ENCODE data around the gene GSTM3.

GSTM3 gene

DNA sequence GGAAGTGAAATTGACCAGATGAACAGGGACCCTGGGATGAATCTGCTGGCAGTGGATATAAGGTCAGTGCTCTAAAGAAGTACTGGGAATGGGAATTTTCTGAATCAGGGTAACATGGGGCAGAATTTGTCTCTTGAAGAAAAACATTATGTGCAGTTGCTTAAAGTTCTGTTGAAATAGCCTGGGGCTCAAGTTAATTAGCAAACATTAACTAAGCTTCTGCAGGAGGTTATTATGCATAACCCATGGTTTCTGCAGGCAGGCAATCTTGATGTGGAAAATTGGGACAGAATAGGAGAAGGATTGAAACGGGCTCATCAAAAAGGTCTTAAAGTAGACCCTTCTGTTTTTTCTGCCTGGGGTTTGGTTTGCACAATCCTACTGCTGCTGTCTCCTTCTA lies 14.8 kb downstream of the GSTM3 start:
- Histone ChIP-seq H3K9ac (ENCODE audit: low read length) (no peak overlapping the region), H3K36me3 (ENCODE audit: control insufficient read depth, insufficient read depth, low read length) (no peaks in the 10 kb centered on the region), H3K4me3 (ENCODE audit: low read length) (no peak overlapping the region), H3K27ac (ENCODE audit: low read depth, low read length) (no peak overlapping the region), H3K4me1 (ENCODE audit: control insufficient read depth, insufficient read depth, low read length) (peaks cover 2% of the 10 kb centered on the region), H3K27me3 (ENCODE audit: control insufficient read depth, insufficient read depth, low read length) (no peaks in the 10 kb centered on the region)

DNA sequence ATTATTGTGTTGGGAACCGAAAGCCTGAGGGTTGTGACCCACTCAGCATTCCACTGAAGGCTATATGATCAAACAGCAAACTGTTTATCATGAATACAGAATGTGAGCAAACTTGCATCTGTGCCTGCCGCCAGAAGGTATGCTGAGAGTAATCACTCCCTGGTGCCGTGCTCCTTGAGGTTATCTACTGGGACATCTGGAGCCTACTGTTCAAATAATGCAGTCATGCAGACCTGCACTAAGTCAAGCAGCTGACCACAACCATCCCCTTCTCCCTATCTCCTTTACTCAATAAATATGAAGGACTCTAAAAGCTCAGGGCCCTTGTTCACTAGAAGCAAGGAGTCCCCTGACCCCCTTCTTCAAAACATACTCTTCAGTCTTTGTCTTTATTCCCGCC lies 15.3 kb downstream of the GSTM3 start:
- Histone ChIP-seq H3K27ac (ENCODE audit: low read depth, low read length) (no peak overlapping the region), H3K9ac (ENCODE audit: low read length) (no peak overlapping the region), H3K4me1 (ENCODE audit: control insufficient read depth, insufficient read depth, low read length) (peaks cover 2% of the 10 kb centered on the region), H3K27me3 (ENCODE audit: control insufficient read depth, insufficient read depth, low read length) (no peaks in the 10 kb centered on the region), H3K4me3 (ENCODE audit: low read length) (no peak overlapping the region), H3K36me3 (ENCODE audit: control insufficient read depth, insufficient read depth, low read length) (no peaks in the 10 kb centered on the region)

DNA sequence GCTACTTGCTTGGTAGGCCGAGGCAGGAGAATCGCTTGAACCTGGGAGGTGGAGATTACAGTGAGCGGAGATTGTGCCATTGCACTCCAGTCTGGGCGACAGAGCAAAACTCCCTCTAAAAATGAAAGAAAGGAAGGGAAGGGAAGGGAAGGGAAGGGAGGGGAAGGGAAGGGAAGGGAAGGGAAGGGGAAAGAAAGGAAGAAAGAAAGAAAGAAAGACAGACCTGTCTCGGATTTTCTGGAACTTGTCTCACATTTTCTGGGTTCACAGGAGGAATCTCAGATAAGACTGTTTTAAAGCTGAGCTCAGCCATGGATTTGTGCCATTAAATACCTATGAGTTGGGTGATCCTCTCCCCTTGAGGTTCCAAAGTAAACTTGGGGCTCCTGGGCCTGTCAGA lies 15.9 kb downstream of the GSTM3 start:
- Histone ChIP-seq H3K36me3 (ENCODE audit: control insufficient read depth, insufficient read depth, low read length) (no peaks in the 10 kb centered on the region), H3K27ac (ENCODE audit: low read depth, low read length) (no peak overlapping the region), H3K9ac (ENCODE audit: low read length) (no peak overlapping the region), H3K27me3 (ENCODE audit: control insufficient read depth, insufficient read depth, low read length) (no peaks in the 10 kb centered on the region), H3K4me3 (ENCODE audit: low read length) (no peak overlapping the region), H3K4me1 (ENCODE audit: control insufficient read depth, insufficient read depth, low read length) (peaks cover 2% of the 10 kb centered on the region)

DNA sequence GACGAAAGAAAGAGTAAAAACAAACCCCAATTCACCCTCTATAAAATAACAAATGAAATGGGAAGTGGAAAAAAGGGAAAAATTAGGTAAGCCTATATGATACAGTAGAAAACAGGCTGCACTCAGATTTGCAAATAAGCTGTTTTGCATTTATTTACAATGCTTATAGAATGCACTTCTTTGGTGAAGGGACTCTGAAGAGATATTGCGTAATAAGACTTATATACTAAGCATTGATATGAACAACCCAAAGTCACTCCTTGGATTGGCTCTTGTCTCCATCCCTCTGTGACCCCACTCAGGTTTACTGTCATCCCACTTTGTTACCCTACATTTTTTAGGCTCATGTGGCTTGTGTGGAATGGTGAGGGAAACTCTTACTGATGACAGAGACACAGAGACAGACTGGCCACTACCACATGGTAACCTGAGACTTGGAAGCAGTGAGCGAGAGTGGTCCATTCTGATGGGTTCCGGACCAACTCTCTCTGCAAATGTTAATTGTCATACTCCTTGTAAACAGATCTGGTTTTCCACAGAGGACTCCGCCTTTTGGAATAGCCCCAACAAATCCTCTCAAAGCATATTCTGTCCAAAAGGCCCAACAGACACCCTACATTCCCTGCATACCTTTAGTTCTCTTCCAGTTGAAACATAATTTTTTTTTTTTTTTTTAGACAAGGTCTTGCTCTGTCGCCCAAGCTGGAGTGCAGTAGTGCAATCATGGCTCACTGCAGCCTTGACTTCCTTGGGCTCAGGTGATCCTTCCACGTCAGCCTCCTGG lies 17.7 kb downstream of the GSTM3 start:
- Histone ChIP-seq H3K36me3 (ENCODE audit: control insufficient read depth, insufficient read depth, low read length) (no peaks in the 10 kb centered on the region), H3K27ac (ENCODE audit: low read depth, low read length) (no peak overlapping the region), H3K27me3 (ENCODE audit: control insufficient read depth, insufficient read depth, low read length) (no peaks in the 10 kb centered on the region), H3K4me3 (ENCODE audit: low read length) (no peak overlapping the region), H3K4me1 (ENCODE audit: control insufficient read depth, insufficient read depth, low read length) (peaks cover 2% of the 10 kb centered on the region), H3K9ac (ENCODE audit: low read length) (no peak overlapping the region)

DNA sequence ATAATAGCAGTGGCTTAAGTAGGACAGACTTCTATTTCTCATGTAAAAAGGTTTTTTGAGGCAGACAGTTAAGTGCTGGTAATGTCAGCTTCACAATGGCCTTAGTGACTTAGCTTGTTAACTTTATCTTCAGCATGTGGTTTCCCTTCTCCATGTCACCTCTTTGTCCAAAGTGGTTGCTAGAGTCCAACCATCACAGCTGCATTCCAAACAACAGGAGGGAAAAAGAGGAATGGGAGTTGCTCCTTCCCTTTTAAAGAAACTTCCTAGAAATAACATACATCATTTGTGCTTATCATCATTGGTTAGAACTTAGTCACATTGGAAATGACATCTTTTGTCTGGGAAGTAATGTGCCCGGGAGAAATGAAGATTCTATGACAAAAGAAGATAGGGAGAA lies 18.9 kb downstream of the GSTM3 start:
- H3K27ac ChIP-seq (ENCODE audit: low read depth, low read length), result no peak overlapping the region
- H3K4me1 ChIP-seq (ENCODE audit: control insufficient read depth, insufficient read depth, low read length), result peaks cover 2% of the 10 kb centered on the region
- no peak overlapping the region for H3K4me3 ChIP-seq (ENCODE audit: low read length)
- H3K36me3 ChIP-seq (ENCODE audit: control insufficient read depth, insufficient read depth, low read length), result no peaks in the 10 kb centered on the region
- no peak overlapping the region for H3K9ac ChIP-seq (ENCODE audit: low read length)
- no peaks in the 10 kb centered on the region for H3K27me3 ChIP-seq (ENCODE audit: control insufficient read depth, insufficient read depth, low read length)

DNA sequence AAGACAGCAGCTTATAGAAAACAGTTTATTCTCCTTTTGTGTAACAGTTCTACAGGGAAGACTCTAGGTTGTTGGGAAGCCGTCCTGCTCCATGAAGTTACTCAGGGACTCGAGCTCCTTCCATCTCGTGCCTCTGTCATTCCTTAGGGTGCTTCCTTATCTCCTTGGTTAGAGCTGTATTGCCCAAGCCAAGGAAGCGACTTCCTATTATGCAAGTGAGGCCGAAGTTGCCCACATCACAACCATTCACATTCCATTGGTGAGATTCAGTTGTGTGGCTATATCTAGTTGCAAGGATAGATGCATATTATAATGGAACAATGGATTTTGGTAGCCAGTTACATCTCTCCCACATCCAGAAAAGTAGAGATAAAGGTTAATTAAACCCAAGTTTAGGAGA lies 19.8 kb downstream of the GSTM3 start:
- Histone ChIP-seq H3K36me3 (ENCODE audit: control insufficient read depth, insufficient read depth, low read length) (no peaks in the 10 kb centered on the region), H3K4me3 (ENCODE audit: low read length) (no peak overlapping the region), H3K4me1 (ENCODE audit: control insufficient read depth, insufficient read depth, low read length) (peaks cover 2% of the 10 kb centered on the region), H3K9ac (ENCODE audit: low read length) (no peak overlapping the region), H3K27ac (ENCODE audit: low read depth, low read length) (no peak overlapping the region), H3K27me3 (ENCODE audit: control insufficient read depth, insufficient read depth, low read length) (no peaks in the 10 kb centered on the region)

DNA sequence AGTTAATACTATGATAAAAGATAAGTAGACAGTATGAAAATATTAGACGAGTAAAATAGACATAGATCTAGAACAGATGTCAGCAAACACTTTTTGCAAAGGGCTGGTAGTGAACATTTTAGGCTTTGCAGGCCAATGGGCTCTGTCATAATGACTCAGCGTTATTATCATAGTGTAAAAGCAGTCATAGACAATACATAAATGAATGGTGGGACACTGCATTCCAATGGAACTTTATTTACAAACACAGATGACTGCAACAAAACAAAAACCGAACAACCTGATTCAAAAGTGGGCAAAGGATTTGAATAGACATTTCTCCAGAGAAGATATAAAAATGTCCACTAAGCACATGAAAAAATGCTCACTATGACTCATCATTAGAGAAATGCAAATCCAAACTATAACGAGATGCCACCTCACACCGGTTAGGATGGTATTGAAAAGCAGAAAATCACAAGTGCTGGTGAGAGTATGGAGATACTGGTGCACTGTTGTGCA lies 21.5 kb downstream of the GSTM3 start:
- H3K4me1 ChIP-seq (ENCODE audit: control insufficient read depth, insufficient read depth, low read length), result peaks cover 2% of the 10 kb centered on the region
- H3K27ac ChIP-seq (ENCODE audit: low read depth, low read length), result no peak overlapping the region
- no peak overlapping the region for H3K4me3 ChIP-seq (ENCODE audit: low read length)
- no peaks in the 10 kb centered on the region for H3K27me3 ChIP-seq (ENCODE audit: control insufficient read depth, insufficient read depth, low read length)
- H3K36me3 ChIP-seq (ENCODE audit: control insufficient read depth, insufficient read depth, low read length), result no peaks in the 10 kb centered on the region
- H3K9ac ChIP-seq (ENCODE audit: low read length), result no peak overlapping the region

DNA sequence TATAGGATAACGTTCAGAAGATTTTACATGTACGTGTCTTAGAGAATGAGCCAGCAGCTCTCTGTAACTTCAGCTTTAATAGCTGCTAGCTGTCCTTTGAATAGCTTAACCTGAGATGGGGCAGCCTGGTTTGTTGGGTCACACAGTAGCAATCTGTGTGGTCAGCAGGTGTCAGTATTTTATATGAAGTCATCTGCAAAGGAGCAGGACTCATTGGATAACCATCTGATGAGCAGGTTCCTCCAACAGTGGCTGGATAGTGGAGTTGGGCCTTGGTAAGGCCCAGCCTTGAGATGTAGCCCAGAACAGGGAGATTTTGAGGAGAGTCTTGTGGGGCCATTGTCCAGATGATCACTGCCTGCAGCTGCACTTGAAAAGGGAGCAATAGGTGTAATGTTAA lies 22.3 kb downstream of the GSTM3 start:
- H3K36me3 ChIP-seq (ENCODE audit: control insufficient read depth, insufficient read depth, low read length), result no peaks in the 10 kb centered on the region
- peaks cover under 1% of the 10 kb centered on the region for H3K4me1 ChIP-seq (ENCODE audit: control insufficient read depth, insufficient read depth, low read length)

DNA sequence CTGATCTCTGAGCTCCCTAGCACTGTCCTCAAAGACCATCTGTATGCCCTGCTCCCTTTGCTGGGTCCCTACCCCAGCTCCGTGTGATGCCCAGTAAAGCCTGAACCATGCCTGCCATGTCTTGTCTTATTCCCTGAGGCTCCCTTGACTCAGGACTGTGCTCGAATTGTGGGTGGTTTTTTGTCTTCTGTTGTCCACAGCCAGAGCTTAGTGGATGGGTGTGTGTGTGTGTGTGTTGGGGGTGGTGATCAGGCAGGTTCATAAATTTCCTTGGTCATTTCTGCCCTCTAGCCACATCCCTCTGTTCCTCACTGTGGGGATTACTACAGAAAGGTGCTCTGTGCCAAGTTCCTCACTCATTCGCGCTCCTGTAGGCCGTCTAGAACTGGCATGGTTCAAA lies 23.1 kb downstream of the GSTM3 start:
- H3K4me1 ChIP-seq (ENCODE audit: control insufficient read depth, insufficient read depth, low read length), result no peaks in the 10 kb centered on the region
- H3K27me3 ChIP-seq (ENCODE audit: control insufficient read depth, insufficient read depth, low read length), result no peaks in the 10 kb centered on the region
- no peaks in the 10 kb centered on the region for H3K36me3 ChIP-seq (ENCODE audit: control insufficient read depth, insufficient read depth, low read length)
- no peak overlapping the region for H3K9ac ChIP-seq (ENCODE audit: low read length)
- no peak overlapping the region for H3K27ac ChIP-seq (ENCODE audit: low read depth, low read length)
- no peak overlapping the region for H3K4me3 ChIP-seq (ENCODE audit: low read length)

More for the DNA sequence above, 22.3 kb downstream of the GSTM3 start:
- Histone ChIP-seq H3K4me3 (ENCODE audit: low read length) (no peak overlapping the region), H3K27ac (ENCODE audit: low read depth, low read length) (no peak overlapping the region), H3K27me3 (ENCODE audit: control insufficient read depth, insufficient read depth, low read length) (no peaks in the 10 kb centered on the region), H3K9ac (ENCODE audit: low read length) (no peak overlapping the region)

DNA sequence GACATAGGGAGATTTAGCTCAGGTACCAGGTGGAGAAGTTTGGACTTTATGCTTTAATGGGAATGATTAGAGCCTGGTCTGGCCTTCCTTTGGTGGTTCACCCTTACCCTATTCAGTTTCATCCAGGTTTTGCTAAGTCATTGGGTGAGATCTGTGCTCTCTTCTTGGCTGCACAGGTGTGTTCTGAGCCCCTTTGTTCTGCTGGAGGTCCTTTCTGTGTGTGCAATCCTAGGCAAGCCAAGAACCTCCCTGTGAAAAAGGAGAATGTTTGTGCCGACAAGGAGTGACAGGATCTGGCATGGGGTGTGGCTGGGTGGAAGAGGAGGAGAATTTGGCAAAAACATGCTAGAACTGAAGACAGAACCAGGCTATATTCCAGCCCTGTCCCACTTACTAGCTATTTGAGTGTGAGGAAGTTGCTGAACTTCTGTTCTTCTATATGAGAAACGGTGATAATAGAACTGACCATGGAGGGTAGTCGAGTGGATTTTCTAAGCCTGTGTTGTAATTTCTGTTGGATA lies 24.2 kb downstream of the GSTM3 start:
- H3K4me1 ChIP-seq (ENCODE audit: control insufficient read depth, insufficient read depth, low read length), result no peaks in the 10 kb centered on the region
- no peak overlapping the region for H3K9ac ChIP-seq (ENCODE audit: low read length)
- H3K27ac ChIP-seq (ENCODE audit: low read depth, low read length), result no peak overlapping the region
- H3K36me3 ChIP-seq (ENCODE audit: control insufficient read depth, insufficient read depth, low read length), result no peaks in the 10 kb centered on the region
- no peaks in the 10 kb centered on the region for H3K27me3 ChIP-seq (ENCODE audit: control insufficient read depth, insufficient read depth, low read length)
- no peak overlapping the region for H3K4me3 ChIP-seq (ENCODE audit: low read length)

DNA sequence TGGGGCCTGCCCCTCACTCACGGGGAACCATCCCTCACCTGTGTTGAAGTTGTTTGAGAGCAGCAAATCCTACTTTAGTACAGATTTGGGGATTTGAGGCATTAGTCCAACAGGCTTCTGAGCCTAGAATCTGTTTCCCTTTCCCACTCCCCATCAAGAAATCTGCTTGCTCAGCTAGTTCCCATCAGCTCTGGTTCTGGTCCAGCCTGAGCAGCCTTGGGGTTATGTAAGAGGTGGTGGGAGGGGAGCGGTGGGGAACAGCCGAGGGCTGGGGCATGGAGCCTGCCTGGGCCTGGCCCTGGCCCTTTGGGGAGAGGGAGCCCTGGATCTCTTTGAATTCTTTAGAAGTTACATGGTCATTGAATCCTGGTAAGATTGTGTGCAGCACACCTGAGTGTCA lies 24.7 kb downstream of the GSTM3 start:
- H3K27ac ChIP-seq (ENCODE audit: low read depth, low read length), result no peak overlapping the region
- H3K4me3 ChIP-seq (ENCODE audit: low read length), result no peak overlapping the region
- no peaks in the 10 kb centered on the region for H3K36me3 ChIP-seq (ENCODE audit: control insufficient read depth, insufficient read depth, low read length)
- H3K4me1 ChIP-seq (ENCODE audit: control insufficient read depth, insufficient read depth, low read length), result no peaks in the 10 kb centered on the region
- H3K27me3 ChIP-seq (ENCODE audit: control insufficient read depth, insufficient read depth, low read length), result no peaks in the 10 kb centered on the region
- no peak overlapping the region for H3K9ac ChIP-seq (ENCODE audit: low read length)

DNA sequence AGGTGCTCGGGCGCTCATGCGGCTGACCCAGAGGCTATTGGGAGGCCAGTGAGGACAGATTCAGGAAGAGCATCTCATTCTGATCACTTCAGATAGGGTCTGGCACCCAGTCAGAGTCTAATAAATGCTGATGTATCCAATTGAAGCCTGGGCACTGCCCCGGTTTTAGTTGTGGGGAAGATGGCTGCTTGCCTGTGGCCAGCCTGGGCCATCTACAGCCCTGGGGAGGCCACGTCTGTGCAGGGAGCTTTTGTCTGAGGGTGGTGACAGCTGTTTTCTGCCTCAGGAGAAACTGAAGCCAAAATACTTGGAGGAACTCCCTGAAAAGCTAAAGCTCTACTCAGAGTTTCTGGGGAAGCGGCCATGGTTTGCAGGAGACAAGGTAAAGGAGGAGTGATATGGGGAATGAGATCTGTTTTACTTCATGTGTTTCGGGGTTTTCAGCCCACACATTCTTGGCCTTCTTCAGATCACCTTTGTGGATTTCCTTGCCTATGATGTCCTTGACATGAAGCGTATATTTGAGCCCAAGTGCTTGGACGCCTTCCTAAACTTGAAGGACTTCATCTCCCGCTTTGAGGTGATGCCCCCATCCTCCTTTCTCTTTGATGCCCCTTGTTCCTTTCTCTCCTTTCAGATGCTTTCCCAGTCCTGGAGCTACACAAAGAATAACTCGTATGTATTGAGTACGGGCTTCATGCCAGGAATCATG lies 26.0 kb downstream of the GSTM3 start:
- H3K27me3 ChIP-seq (ENCODE audit: control insufficient read depth, insufficient read depth, low read length), result no peaks in the 10 kb centered on the region
- no peak overlapping the region for H3K9ac ChIP-seq (ENCODE audit: low read length)
- no peak overlapping the region for H3K4me3 ChIP-seq (ENCODE audit: low read length)
- no peak overlapping the region for H3K27ac ChIP-seq (ENCODE audit: low read depth, low read length)
- no peaks in the 10 kb centered on the region for H3K36me3 ChIP-seq (ENCODE audit: control insufficient read depth, insufficient read depth, low read length)
- H3K4me1 ChIP-seq (ENCODE audit: control insufficient read depth, insufficient read depth, low read length), result no peaks in the 10 kb centered on the region
